HEK293 (cell line): Measurements from ENCODE around the gene ZNF646.

Source experiments
- CTCF ChIA-PET: fragments of 350-600 bp; formaldehyde crosslinking; extraction: SDS; loops from one replicate; lab custom pipeline; 2021; ENCODE audit warnings: antibody characterized with exemption; lab: Yijun Ruan, JAX
- POLR2A ChIA-PET: fragments of 300-600 bp; formaldehyde crosslinking; extraction: SDS; loops from one replicate; lab custom pipeline; 2020; ENCODE audit warnings: antibody characterized with exemption, inconsistent platforms; lab: Yijun Ruan, JAX
- H3K27ac ChIP-seq: fragments of 200-500 bp; sonication (Bioruptor generic); 2 replicates; pipeline ENCODE4 v1.5.1; 2014; ENCODE audit warnings: low read depth, low read length, control low read depth, inconsistent platforms; ENCODE audit errors: extremely low read depth
- H3K36me3 ChIP-seq, 2 experiments: fragments of 200-500 bp in 1 of 2; sonication (Bioruptor generic) in 1 of 2; 1 replicate in 1 of 2; 2 replicates in 1 of 2; pipeline ENCODE4 v1.5.1; 2014 to 2017; ENCODE audit warnings: inconsistent platforms in 2 of 2, low read length in 2 of 2; ENCODE audit not compliant: control insufficient read depth in 2 of 2, insufficient read depth in 1 of 2
- H3K4me1 ChIP-seq: fragments of 200-500 bp; sonication (Bioruptor generic); 2 replicates; pipeline ENCODE4 v1.5.1; 2014; ENCODE audit warnings: mild to moderate bottlenecking, low read length, inconsistent platforms; ENCODE audit not compliant: control insufficient read depth, insufficient read depth
- H3K4me3 ChIP-seq: 2 replicates; pipeline ENCODE4 v1.5.1; 2011; ENCODE audit warnings: low read depth, mild to moderate bottlenecking, control low read depth, low read length, moderate library complexity
- H3K9me3 ChIP-seq: fragments of 200-500 bp; sonication (Bioruptor generic); 2 replicates; pipeline ENCODE4 v1.5.1; 2014; ENCODE audit warnings: low read depth, low read length, inconsistent platforms; ENCODE audit not compliant: control insufficient read depth, insufficient read depth
- EGR2 ChIP-seq: fragments of 450-650 bp; formaldehyde crosslinking; IDR thresholded peaks from 2 replicates; pipeline ENCODE4 v1.5.1; 2016; ENCODE audit warnings: low read depth, missing biosample characterization, missing genetic modification characterization
- ELK4 ChIP-seq: IDR thresholded peaks from 2 replicates; pipeline ENCODE4 v1.6.1; 2011; ENCODE audit warnings: mild to moderate bottlenecking, low read depth, low read length, borderline replicate concordance
- HOXC10 ChIP-seq: sonication (generic); formaldehyde crosslinking; IDR thresholded peaks from 2 replicates; pipeline ENCODE4 v1.8.1; 2023; ENCODE audit warnings: mild to moderate bottlenecking, missing genetic modification reagents
- KLF1 ChIP-seq: fragments of 450-650 bp; formaldehyde crosslinking; IDR thresholded peaks from 2 replicates; pipeline ENCODE4 v1.5.1; 2016; ENCODE audit warnings: missing biosample characterization, missing genetic modification characterization
- MYNN ChIP-seq: fragments of 450-650 bp; formaldehyde crosslinking; IDR thresholded peaks from 2 replicates; pipeline ENCODE4 v1.5.1; 2016; ENCODE audit warnings: missing biosample characterization, missing genetic modification characterization, borderline replicate concordance
- OVOL3 ChIP-seq: fragments of 450-650 bp; formaldehyde crosslinking; IDR thresholded peaks from 2 replicates; pipeline ENCODE4 v1.5.1; 2016; ENCODE audit warnings: missing biosample characterization, missing genetic modification characterization
- REST ChIP-seq: fragments of 450-650 bp; formaldehyde crosslinking; IDR thresholded peaks from 2 replicates; pipeline ENCODE4 v1.5.1; 2016; ENCODE audit warnings: missing biosample characterization, missing genetic modification characterization
- ZFHX2 ChIP-seq: fragments of 450-650 bp; formaldehyde crosslinking; conservative IDR thresholded peaks from 2 replicates; pipeline ENCODE4 v1.5.1; 2016; ENCODE audit warnings: missing biosample characterization, missing genetic modification characterization
- ZNF449 ChIP-seq: fragments of 450-650 bp; formaldehyde crosslinking; IDR thresholded peaks from 2 replicates; pipeline ENCODE4 v1.5.1; 2017; ENCODE audit warnings: missing biosample characterization, mild to moderate bottlenecking, missing genetic modification characterization, moderate library complexity
- ZNF548 ChIP-seq: fragments of 450-650 bp; formaldehyde crosslinking; IDR thresholded peaks from 2 replicates; pipeline ENCODE4 v1.5.1; 2016; ENCODE audit warnings: missing biosample characterization, missing genetic modification characterization
- ZNF623 ChIP-seq: fragments of 450-650 bp; formaldehyde crosslinking; IDR thresholded peaks from 2 replicates; pipeline ENCODE4 v1.5.1; 2016; ENCODE audit warnings: missing biosample characterization, missing genetic modification characterization
- ZNF837 ChIP-seq: fragments of 450-650 bp; formaldehyde crosslinking; IDR thresholded peaks from 2 replicates; pipeline ENCODE4 v1.5.1; 2016; ENCODE audit warnings: missing biosample characterization, missing genetic modification characterization
- ZSCAN4 ChIP-seq: fragments of 450-650 bp; formaldehyde crosslinking; IDR thresholded peaks from 2 replicates; pipeline ENCODE4 v1.5.1; 2017; ENCODE audit warnings: missing biosample characterization, missing genetic modification characterization

The ZNF646 gene

GRCh38 chr16:31073970-31074813 lies at the start of gene ZNF646, which contains the start of gene ZNF668 (continued):
- TF ChIP-seq REST (no peak), ZNF837 (tag by site-specific recombination) (no peak)
- TF ChIP-seq, all 188 proteins: peak for 63

GRCh38 chr16:31025339-31025738 lies 48.9 kb upstream of the ZNF646 start:
- ChIA-PET POLR2A (no interaction called here), CTCF (interaction anchor here (0.7 to 1.1 kb wide), 2 partner anchors 9 to 843 kb away, joined by 3 to 5 read pairs; no protein-coding TSS in a partner anchor)
- no peaks in the 10 kb centered on the region for H3K4me1 ChIP-seq
- no peaks in the 10 kb centered on the region for H3K36me3 ChIP-seq
- no peaks in the 10 kb centered on the region for H3K9me3 ChIP-seq
- TF ChIP-seq ZNF449 (tag by site-specific recombination) (no peak), ELK4 (no peak), HOXC10 (CRISPR knock-in tag) (no peak), ZSCAN4 (tag by site-specific recombination) (no peak), ZNF548 (tag by site-specific recombination) (no peak), MYNN (tag by site-specific recombination) (no peak)
- no peak overlapping the region for H3K27ac ChIP-seq
- no peak overlapping the region for H3K4me3 ChIP-seq

- H3K4me1 ChIP-seq = no peaks in the 10 kb centered on the region
- POLR2A ChIA-PET = interaction anchor here (0.7 kb wide), 1 partner anchor 126 kb away, joined by 3 read pairs; no protein-coding TSS in a partner anchor
- H3K27ac ChIP-seq = no peak overlapping the region
- no peaks in the 10 kb centered on the region for H3K36me3 ChIP-seq
- no peaks in the 10 kb centered on the region for H3K9me3 ChIP-seq
- TF ChIP-seq ZNF623 (tag by site-specific recombination) (no peak), EGR2 (tag by site-specific recombination) (peak; percentile 95), KLF1 (peak; percentile 57; the same call in 1 of the 2 replicates), ZFHX2 (tag by site-specific recombination) (peak; percentile 89), OVOL3 (no peak)
- no peak overlapping the region for H3K4me3 ChIP-seq
- CTCF ChIA-PET = no interaction called here
These were observed 45.0 kb upstream of the ZNF646 start for GRCh38 chr16:31029272-31029671.
